MM.1S (cell line): Measurements from ENCODE around the gene ZNF287.

Experiments used
- DNase-seq: peaks from one replicate; pipeline ENCODE4 v3.0.0-alpha.2; 2015
- H2AFZ ChIP-seq: fragments of 300-600 bp; sonication (generic); 2 replicates; pipeline ENCODE4 v1.6.0; 2016; ENCODE audit warnings: antibody characterized with exemption, low read length
- H3F3A ChIP-seq: fragments of 300-600 bp; sonication (generic); 2 replicates; pipeline ENCODE4 v1.6.1; 2016; ENCODE audit warnings: mild to moderate bottlenecking, antibody characterized with exemption, low read length, moderate library complexity, mixed read lengths; ENCODE audit not compliant: insufficient read depth
- H3K27ac ChIP-seq: fragments of 300-600 bp; sonication (generic); 2 replicates; pipeline ENCODE4 v1.5.1; 2016; ENCODE audit warnings: mild to moderate bottlenecking, low read length
- H3K27me3 ChIP-seq: fragments of 300-600 bp; sonication (generic); replicated peaks from 2 replicates; pipeline ENCODE4 v1.6.0; 2016; ENCODE audit warnings: low read length; ENCODE audit not compliant: insufficient read depth
- H3K36me3 ChIP-seq: fragments of 300-600 bp; sonication (generic); replicated peaks from 2 replicates; pipeline ENCODE4 v1.6.1; 2016; ENCODE audit warnings: mild to moderate bottlenecking, low read length, mixed read lengths; ENCODE audit not compliant: insufficient read depth
- H3K4me1 ChIP-seq: fragments of 300-600 bp; sonication (generic); 2 replicates; pipeline ENCODE4 v1.6.1; 2016; ENCODE audit warnings: low read length, mixed read lengths
- H3K4me2 ChIP-seq: fragments of 300-600 bp; sonication (generic); 2 replicates; pipeline ENCODE4 v1.6.0; 2016; ENCODE audit warnings: low read depth, low read length
- H3K4me3 ChIP-seq: fragments of 300-600 bp; sonication (generic); 2 replicates; pipeline ENCODE4 v1.5.1; 2016; ENCODE audit warnings: low read length, mixed read lengths
- H3K79me2 ChIP-seq: fragments of 300-600 bp; sonication (generic); 2 replicates; pipeline ENCODE4 v1.6.1; 2016; ENCODE audit warnings: mixed run types, low read length, mixed read lengths
- H3K9ac ChIP-seq: fragments of 300-600 bp; sonication (generic); 2 replicates; pipeline ENCODE4 v1.6.1; 2016; ENCODE audit warnings: low read length, mixed read lengths
- H3K9me2 ChIP-seq: fragments of 300-600 bp; sonication (generic); replicated peaks from 2 replicates; pipeline ENCODE4 v1.6.1; 2016; ENCODE audit warnings: mild to moderate bottlenecking, low read length, mixed read lengths; ENCODE audit not compliant: insufficient read depth
- H3K9me3 ChIP-seq: fragments of 300-600 bp; sonication (generic); replicated peaks from 2 replicates; pipeline ENCODE4 v1.6.1; 2016; ENCODE audit warnings: mild to moderate bottlenecking, low read length, mixed read lengths; ENCODE audit not compliant: insufficient read depth
- H4K20me1 ChIP-seq: fragments of 300-600 bp; sonication (generic); 2 replicates; pipeline ENCODE4 v1.6.1; 2016; ENCODE audit warnings: mild to moderate bottlenecking, low read length, moderate library complexity, mixed read lengths; ENCODE audit not compliant: insufficient read depth
- CTCF ChIP-seq: fragments of 300-600 bp; sonication (generic); IDR thresholded peaks from 2 replicates; pipeline ENCODE4 v1.5.1; 2016; ENCODE audit warnings: antibody characterized with exemption, low read length, mixed read lengths
- EZH2 ChIP-seq: fragments of 300-600 bp; sonication (generic); optimal IDR thresholded peaks from 2 replicates; pipeline ENCODE3; 2017; ENCODE audit warnings: low read depth, mild to moderate bottlenecking, antibody characterized with exemption, low read length, mixed read lengths
- EZH2phosphoT487 ChIP-seq: fragments of 300-600 bp; sonication (generic); IDR thresholded peaks from 2 replicates; pipeline ENCODE4 v1.6.1; 2018; ENCODE audit warnings: antibody characterized with exemption, low read length

Gene ZNF287

GRCh38 chr17:16511593-16511992, 57.4 kb downstream of the ZNF287 start:
- Histone ChIP-seq H3K9me3 (no peaks in the 10 kb centered on the region), H3K9me2 (no peaks in the 10 kb centered on the region), H3K4me3 (no peak overlapping the region), H3K36me3 (no peaks in the 10 kb centered on the region), H4K20me1 (no peaks in the 10 kb centered on the region), H3K27ac (no peak overlapping the region), H3K4me1 (peaks cover 3% of the 10 kb centered on the region; the same call in 1 of the 2 replicates), H3K27me3 (no peaks in the 10 kb centered on the region), H3K9ac (no peak overlapping the region), H3F3A (no peaks in the 10 kb centered on the region), H2AFZ (no peak overlapping the region), H3K79me2 (no peaks in the 10 kb centered on the region), H3K4me2 (no peak overlapping the region)
- no peak for DNase-seq
- TF ChIP-seq EZH2: no peak
- TF ChIP-seq CTCF: no peak
- no peak for TF ChIP-seq EZH2phosphoT487

- no peaks in the 10 kb centered on the region for H3K27me3 ChIP-seq
- H2AFZ ChIP-seq: no peak overlapping the region
- no peak for TF ChIP-seq EZH2phosphoT487
- no peak for TF ChIP-seq EZH2
- no peak for TF ChIP-seq CTCF
- H3K9me2 ChIP-seq: no peaks in the 10 kb centered on the region
- no peak for DNase-seq
- no peaks in the 10 kb centered on the region for H3K79me2 ChIP-seq
- no peak overlapping the region for H3K4me2 ChIP-seq
- no peaks in the 10 kb centered on the region for H3K36me3 ChIP-seq
- H3K9me3 ChIP-seq: no peaks in the 10 kb centered on the region
- no peak overlapping the region for H3K27ac ChIP-seq
- no peak overlapping the region for H3K4me3 ChIP-seq
- H3K4me1 ChIP-seq: no peaks in the 10 kb centered on the region
- no peaks in the 10 kb centered on the region for H4K20me1 ChIP-seq
- H3K9ac ChIP-seq: no peak overlapping the region
- no peaks in the 10 kb centered on the region for H3F3A ChIP-seq
These were observed 61.0 kb downstream of the ZNF287 start for GRCh38 chr17:16507918-16508533.

- Histone ChIP-seq H3K27me3 (no peaks in the 10 kb centered on the region), H3K27ac (no peak overlapping the region), H3K4me1 (no peaks in the 10 kb centered on the region), H3K4me3 (no peak overlapping the region), H3K4me2 (no peak overlapping the region), H2AFZ (no peak overlapping the region), H3K79me2 (no peaks in the 10 kb centered on the region), H4K20me1 (no peaks in the 10 kb centered on the region), H3F3A (no peaks in the 10 kb centered on the region), H3K9me3 (no peaks in the 10 kb centered on the region), H3K9me2 (no peaks in the 10 kb centered on the region), H3K9ac (no peak overlapping the region), H3K36me3 (no peaks in the 10 kb centered on the region)
- DNase-seq: no peak
- TF ChIP-seq EZH2phosphoT487 (no peak), EZH2 (no peak), CTCF (no peak)
These were observed 62.8 kb downstream of the ZNF287 start for GRCh38 chr17:16506188-16506587.
